SIG-M5 treated with dmso at 0.1 percent for 504 hours (cell line): Measurements from ENCODE around the gene FBXL5.
"Not testable (repeated sequence)": the region's sequence is repeated elsewhere in the genome, so short reads cannot be mapped to it uniquely, and the experiment has no call there.

Experiments used
- DNase-seq: peaks from one replicate; lab custom pipeline; 2025; ENCODE audit not compliant: unreplicated experiment; lab: John Stamatoyannopoulos, UW

FBXL5 gene

DNA sequence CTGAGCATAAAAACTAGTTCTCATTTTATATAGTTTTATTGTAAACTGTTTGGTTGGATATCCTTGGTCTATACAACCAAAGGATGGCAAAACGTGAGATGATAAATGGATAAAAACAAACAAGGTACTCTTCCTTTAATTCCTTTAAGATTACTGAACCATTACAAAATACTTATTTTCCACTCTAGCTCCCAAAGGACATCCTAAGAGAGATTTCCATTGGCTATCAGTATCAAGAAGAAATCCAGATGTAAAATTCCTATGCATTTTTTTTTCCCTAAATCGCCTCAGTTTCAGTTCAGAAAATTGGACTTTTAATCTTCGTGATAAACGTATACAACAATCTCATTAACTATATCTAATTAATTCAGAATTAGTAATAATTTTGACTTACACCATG lies 2.3 kb downstream of the FBXL5 start:
- DNase-seq = no peak

DNA sequence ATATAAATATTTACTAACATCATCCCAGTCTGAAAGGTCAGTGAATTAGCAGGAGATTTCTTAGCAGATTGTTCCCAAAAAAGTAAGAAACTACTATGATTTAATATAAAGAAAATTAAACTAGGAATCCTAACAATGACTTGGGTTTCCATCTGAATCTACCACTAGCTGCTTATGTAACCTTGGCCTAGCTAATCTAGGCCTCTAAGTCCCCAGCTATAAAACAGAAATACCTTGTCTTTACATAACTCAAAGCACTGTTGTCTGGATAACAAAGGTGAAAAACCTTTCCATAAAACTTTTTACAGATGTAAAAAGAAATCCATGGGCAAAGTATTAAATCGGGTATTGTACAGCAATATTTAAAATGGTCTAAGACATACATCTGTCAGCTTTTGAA lies 3.0 kb downstream of the FBXL5 start:
- no peak for DNase-seq

DNA sequence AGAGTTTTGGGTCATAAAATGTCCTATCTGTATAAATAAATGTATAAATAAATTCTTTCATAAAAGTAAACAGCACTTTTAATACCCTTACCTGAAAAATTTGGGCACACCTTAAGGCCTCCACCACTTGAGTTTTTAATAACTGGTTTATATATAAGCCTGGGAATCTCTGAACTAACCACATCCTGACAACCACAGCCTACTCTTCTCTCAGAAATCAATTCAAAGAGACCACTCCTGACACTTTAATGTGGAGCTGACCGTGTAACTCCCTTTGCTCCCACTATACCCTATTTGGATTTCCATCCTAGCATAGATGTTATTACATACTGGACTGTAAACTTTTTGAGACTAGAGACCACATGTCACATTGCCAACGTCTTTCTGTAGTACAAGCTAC lies 3.5 kb downstream of the FBXL5 start:
- no peak for DNase-seq

DNA sequence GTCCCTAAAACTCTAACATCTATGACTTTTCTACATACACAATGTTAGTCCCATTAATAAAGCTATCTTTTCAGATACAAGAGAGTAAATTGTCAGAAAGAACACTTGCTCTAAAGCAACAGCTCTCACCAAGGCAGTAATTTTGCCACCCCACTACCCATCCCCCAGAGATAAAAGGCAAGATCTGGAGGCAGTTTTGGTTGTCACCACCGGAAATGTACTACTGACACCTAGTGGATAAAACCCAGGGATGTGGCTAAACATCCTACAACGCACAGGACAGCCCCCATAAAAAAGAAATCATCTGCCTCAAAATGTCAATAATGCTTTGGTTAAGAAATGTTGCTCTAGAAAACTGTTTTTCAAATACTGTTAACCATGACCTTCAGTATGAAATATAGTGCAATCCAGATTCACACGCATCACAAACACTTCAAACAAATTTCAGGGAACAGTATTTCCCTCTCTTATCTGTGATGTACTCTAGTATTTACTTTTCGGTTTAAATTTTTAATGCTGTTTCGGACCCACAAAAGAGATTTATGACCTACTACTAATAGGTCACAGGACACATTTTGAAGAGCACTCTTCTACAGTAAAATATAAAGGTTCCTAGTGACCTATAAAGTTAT lies 5.1 kb downstream of the FBXL5 start:
- peak; percentile 83 for DNase-seq

DNA sequence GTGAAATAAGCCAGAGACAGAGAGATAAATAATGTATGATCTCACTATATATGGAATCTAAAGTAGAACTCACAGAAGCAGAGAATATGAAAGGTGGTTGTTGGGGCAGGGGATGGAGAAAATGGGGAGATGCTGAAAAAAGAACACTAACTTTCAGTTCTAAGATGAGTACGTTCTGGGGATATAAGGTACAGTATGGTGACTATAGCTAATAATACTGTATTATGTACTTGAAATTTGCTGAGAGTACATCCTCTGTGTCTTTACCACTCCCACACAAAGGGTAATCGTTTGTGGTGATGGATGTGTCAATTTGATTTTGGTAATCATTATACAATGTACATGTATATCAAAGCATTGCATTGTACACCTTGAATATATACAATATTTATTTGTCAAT lies 6.6 kb downstream of the FBXL5 start:
- DNase-seq = no peak

DNA sequence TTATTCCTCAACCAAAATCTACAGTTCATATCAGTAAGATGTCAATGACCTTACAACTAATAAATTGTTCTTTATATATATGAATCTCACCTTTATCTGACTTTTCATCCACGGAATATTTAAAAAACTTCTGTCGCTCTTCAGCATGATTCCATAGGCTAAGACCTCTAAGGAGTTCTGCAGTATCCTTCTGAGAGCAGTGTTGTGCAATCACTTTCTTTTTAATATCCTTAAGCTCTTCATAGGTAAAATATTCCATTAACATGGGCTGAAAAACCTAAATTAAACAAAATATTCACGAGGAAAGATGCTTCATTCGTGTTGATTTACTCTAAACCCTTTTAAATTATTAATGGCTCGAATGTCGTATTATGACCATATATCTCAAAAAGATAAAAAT lies 16.7 kb downstream of the FBXL5 start:
- DNase-seq = no peak

DNA sequence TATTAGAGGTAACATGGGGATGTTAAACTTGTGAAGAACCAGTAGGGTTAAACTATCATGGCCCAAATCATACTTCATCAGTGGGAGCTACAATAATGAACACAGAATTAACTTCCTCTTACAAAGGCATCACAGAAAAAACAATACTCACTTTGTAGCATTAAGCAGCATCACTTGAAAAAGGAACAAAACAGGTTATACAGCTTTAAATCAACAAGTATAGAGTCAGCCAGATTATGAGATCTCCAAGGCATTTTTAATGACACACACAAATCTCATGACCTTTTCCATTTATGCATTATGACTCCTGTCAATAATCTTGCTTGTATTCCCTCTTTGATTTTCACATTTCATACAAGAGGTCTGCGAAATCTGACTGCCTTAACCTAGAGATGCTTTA lies 18.3 kb downstream of the FBXL5 start:
- peak; percentile 42 for DNase-seq

DNA sequence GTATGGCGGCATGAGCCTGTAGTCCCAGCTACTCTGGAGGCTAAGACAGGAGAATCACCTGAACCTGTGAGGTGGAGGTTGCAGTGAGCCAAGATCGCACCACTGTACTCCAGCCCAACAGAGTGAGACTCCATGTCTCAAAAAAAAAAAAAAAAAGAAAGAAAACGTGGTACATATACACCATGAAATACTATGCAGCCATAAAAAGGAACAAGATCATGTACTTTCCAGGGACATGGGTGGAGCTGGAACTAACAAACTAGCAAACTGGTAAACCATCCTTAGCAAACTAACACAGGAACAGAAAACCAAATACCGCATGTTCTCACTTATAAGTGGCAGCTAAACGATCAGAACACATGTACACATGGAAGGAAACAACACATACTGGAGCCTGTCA lies 37.8 kb downstream of the FBXL5 start:
- not testable (repeated sequence) for DNase-seq

DNA sequence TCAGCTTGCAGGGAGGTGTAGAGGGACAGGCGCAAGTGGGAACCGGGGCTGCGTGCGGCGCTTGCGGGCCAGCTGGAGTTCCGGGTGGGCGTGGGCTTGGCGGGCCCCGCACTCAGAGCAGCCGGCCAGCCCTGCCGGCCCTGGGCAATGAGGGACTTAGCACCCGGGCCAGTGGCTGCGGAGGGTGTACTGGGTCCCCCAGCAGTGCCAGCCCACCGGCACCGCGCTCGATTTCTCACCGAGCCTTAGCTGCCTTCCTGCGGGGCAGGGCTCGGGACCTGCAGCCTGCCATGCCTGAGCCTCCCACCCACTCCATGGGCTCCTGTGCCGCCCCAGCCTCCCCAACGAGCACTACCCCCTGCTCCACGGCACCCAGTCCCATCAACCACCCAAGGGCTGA lies 40.3 kb downstream of the FBXL5 start:
- not testable (repeated sequence) for DNase-seq

DNA sequence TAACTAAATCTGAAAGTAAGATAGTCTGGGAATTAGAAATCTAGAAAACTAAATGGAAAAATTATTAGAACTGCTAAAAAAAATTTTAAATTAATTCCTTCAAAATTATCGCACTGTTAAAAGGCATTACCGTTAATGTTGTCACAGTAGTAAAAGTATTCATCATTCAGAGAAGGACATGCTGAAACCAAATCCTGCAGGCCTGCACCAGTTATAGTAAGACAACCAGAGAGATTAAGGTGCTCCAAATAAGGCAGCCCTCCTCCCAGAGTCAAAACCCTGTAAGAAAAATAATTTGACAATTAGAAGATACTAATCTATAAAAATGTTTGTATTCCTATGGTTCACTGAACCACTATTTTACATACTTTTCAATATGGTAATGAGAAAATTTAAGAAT lies 43.0 kb downstream of the FBXL5 start:
- no peak for DNase-seq

DNA sequence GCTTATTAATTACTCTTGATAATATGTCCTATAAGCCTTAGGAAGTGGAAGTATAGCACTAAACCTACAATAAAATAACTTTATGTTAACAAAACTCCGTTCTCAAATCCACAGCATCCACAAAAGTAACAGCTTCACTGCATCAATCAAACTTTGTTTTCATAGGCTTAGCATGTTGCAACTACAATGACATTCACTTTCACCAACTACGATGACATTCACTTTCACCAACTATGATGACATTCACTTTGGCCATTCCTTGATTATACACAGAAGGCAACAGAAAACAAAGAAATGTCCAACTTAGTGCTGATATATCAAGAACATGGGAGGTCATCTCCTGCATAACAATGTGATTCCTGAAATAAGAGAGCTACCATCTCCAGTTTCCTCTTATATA lies 44.3 kb downstream of the FBXL5 start:
- DNase-seq = no peak

DNA sequence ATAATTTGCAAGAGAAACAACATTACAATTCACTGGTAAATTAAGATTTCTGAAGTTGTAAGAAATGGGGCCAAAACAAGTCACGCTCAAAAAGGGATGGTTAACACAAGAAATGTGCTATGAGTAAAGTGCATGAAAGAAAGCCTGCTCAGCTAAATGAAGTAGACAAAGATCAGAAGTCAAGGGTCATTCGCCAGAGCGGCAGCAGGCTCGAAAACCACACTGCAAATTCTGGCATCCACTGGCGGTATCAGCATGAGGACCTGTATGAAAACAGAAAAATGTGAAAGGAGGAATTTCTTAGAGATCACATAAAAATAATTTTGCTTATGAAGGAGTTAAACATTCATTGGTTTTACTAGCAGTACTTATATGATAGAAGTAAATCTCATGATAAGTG lies 49.6 kb downstream of the FBXL5 start:
- no peak for DNase-seq

DNA sequence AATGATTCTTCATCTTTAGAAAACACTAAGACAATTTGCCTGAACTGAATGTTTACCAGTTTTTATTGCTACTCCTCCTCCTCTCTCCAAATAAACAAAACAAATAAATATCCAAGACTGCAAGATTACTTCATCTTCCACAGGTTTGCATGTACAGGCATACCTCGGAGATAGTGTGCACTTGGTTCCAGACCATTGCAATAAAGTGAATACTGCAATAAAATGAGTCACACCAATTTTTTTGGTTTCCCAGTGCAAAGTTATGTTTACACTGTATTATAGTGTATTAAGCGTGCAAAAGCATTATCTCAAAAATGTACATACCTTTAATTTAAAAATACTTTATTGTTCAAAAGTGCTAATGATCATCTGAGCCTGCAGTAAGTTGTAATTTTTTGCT lies 53.3 kb downstream of the FBXL5 start:
- no peak for DNase-seq

DNA sequence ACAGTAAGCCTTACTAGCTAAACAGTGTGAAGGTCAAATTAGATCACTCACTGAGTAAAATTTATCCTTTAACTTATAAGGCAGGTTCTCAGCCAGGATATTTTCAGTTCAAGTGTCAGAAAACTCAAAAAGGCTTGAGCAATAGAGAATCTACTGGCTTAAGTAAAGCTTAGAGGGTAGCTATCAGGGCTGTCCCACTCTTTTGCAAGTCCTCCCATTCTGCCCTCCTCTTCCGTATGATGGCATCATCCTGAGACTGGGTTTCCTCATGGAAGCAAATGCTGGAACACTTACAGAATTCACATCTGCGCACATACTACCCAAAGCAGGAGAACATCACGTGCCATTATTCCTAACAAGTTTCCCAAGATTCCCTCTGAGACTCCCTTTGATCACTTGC lies 55.0 kb downstream of the FBXL5 start:
- no peak for DNase-seq

DNA sequence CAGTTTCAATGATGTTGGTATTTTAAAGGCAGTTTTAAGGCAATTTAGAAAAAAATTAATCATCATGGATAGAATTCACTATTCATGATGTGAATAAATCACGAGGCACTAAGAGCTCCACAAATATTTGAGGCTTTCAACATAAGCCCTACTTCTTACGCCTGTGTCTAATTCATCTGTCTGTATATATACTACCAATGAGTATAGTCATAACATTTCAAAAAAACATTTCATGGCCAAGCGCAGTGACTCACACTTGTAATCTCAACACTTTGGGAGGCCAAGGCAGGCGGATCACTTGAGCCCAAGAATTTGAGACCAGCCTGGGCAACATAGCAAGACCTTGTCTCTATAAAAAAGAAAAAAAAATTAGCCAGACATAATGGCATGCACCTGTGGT lies 56.5 kb downstream of the FBXL5 start:
- no peak for DNase-seq

DNA sequence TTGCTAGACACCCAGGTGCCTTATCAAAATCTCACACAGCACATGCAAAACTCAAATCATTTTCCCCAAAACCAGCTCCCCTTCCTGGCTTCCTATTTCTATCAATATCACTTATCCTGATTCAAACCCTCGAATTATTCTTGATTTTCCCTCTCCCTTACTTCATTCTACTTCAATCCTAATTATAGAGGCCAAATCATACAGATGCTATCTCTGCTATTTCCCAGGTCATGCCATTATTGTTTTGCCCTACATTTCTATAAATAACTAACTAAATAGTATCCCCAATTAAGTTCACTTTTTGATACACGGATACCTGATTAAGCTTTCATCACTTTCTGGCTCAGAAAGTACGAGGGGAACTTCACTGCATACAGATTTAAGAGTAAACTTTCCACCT lies 62.4 kb downstream of the FBXL5 start:
- no peak for DNase-seq

DNA sequence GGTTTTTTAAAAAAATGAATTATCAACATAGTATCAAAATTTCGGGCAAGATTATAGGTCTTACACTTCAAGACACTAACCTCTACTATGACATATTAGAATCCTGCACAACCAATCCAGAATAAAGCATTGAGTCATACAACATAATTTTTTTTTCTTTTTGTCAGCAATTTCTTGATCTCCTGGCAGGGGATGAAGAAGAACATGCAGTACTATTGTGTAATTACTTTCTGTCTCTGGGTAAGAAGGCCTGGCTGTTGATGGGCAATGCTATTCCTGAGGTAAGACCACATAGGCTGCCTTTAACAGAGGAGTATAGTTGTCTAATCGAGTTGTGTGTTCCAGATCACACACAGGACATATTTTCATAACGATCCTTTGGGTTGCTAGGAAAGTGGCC lies 67.5 kb downstream of the FBXL5 start:
- peak; percentile 11 for DNase-seq

DNA sequence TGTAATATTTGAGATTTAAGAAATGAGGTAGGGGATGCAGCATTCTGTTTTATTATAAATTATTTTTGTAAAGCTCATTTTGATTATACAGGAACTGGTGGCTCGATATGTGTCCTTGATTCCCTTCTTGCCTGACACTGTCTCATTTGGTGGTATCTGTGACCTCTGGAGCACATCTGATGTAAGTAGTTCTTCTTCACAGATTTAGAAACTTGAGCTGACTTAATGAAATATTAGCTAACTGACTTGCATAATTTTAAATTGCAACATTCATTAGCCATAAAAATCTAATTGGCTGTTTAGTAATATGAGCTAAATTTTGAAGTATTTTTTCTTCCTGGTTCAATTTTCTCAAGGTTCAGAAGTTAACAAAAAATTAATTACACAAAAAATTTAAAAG lies 69.1 kb downstream of the FBXL5 start:
- DNase-seq = peak; percentile 17

DNA sequence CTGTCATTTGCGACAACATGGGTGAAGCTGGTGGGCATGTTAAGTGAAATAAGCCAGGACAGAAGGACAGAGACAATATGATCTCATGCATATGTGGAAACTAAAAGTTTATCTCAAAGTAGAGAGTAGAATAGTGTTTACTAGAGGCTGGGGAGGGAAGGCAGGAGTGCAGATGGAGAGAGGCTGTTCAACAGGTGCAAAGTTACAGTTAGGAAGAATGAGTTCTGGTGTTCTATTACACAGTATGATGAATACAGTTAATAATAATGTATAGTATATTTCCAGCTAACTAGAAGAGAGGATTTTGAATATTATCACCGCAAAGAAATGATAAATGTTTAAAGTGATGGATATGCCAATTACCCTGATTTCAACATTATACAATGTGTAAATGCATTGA lies 69.8 kb downstream of the FBXL5 start:
- no peak for DNase-seq

DNA sequence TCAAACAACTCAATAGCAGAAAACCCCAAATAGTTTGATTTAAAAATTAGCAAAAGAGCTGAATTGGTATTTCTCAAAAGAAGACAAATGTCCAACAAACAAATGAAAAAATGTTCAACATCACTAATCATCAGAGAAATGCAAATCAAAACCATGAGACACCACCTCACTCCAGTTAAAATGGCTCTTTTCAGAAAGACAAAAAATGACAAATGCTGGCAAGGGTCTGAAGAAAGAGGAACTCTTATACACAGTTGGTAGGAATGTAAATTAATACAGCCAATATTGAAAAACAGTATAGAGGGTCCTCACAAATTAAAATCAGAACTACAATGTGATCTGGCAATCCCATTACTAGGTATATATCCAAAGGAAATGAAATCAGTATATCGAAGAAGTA lies 70.4 kb downstream of the FBXL5 start:
- DNase-seq = no peak

DNA sequence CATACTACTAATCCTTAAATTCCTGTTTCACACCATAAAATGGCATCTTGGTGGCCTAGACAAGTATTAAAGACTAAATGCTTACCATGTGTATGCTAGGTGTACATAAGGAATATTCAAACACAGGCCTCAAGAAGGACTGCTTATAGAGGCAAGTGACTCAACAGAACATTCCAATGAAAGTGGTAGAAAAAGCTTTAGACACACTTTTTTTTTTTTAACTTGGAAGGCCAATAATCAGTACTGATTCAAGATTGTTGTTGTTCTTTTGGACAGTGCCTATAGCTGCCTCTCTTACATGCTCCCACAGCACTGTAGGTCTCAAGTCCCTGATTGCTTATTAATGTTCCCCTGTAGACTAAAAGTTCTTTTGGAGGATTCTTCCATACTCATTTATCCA lies 77.6 kb downstream of the FBXL5 start:
- no peak for DNase-seq

DNA sequence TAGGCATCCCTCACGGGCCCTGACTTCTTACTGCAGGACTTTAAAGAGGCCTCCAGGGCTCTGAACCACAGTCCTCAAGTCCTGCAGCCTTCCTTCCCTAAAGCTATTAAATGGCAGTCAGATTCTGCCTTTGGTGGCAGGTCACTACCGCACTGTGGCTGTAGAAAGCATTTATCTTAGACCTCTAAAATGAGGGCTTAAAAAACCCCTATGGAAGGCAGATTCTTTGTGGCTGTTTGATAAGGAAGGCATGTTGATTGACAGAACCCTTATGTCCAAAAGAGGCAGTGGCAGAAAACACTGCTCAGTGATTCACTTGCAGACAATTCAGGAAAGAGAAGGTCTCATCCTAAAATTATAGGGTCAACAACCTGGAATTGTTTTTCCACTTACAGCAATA lies 79.2 kb downstream of the FBXL5 start:
- no peak for DNase-seq

DNA sequence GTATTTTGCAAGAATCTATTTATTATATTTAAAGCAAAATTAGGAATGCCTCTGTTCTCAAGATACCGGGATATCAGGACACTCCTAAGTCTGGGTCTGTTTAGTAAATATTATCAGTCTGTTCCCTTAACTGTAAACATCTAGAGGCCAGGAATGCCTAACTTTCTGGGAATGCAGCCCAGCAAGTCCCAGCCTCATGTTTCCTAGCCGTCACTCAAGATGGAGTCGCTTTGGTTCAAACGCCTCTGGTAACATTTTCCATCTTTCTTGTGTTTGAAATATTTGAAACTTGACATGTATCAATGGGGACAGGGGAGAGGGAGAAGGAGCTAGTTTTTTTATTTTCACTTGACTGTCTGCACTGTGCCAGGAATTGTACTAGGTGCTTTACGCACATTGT lies 85.4 kb downstream of the FBXL5 start:
- no peak for DNase-seq

DNA sequence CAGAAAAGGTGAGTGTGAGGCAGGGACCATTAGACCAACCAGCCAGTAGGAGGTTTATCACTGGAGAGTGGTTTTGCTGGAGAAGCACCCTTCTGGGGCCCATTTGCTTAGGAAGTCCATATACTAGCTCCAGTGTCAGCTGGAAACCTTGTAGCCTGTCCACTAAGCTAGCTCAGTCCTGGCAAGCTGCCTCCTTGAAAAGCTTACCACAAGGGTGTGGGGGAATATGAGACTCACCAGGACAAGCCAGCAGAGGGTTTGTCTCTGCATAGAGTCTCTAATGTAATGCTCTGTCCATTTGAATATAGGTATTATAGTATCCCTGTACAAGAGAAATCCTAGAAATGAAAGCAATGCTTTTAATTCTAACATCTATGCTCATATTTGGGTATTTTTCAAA lies 86.3 kb downstream of the FBXL5 start:
- no peak for DNase-seq
